Measurements from ENCODE around the gene NOL4L. TPM values are rescaled to one million over a fixed set of nuclear protein-coding genes. Genes with fewer than 3 reads are reported as not detected.

NOL4L gene
- polyA plus RNA-seq, 3 donors = 54.3 to 63.2 (median 61.8) TPM

- DNase-seq = no peak
Measured at GRCh38 chr20:32564440-32564839, 20.7 kb downstream of the NOL4L start.

DNA sequence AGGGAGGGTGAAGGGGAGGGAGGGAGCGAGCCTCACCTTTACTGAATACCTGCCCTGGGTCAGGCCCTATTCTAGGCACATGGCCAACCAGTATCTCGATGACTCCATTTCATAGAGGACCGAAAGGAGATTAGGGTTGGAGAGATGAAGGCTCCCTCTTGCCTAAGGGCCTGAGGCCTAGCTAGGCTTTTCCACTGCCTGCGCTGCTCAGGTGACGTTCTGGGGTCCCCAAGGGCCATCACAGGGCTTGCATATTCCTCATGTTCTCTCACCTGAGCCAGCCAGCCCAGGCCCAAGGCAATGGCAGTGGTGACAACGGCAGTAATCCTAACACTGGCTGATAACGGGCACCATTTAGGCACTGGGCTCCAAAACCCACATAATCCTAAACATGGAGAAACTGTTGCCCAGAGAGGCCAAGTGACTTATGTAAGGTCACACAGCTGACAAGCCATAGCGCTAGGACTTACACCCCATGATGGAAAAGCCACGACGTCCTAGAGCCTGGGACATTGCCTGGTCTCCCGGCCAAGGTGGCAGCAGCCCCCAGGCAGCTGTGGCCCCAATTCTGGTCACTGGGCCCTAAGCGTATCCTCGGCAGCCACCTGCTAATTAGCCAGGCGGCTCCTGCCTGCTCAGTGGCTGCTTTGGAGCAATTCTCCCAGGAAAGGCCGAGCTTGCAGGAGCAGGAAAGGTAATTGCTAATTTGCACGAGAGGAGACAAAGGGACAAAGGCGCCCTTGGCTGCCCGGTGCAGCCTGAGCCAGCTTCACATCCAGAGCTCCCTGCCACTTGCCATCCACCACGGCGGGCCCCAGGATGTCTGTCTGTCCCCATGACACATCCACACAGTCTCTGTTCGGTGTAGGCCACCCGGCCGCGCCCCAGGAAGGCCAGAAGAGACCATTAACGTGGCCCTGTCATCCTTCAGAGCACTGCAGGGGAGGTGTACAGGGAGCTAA lies 21.5 kb downstream of the NOL4L start:
- DNase-seq = no peak

DNA sequence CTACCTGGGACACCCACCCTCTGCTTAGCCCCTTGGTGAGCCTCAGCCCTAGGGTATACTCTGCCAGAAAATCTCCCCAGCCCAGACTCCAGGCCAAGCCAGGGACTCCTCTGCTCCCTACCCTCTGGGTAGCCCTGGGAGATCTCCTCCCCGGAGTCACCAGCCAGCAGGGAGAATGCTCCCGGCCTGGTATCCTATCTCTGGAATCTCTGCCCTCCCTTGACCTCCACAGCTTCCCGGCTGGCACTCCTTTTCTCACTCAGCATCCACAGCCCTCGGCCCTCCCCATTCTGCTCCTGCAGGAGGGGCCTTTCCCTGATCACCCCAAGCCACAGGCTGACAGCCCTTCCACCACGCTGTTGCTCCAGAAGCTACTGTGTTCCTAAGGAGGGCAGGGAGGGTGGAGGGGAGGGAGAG lies 22.6 kb downstream of the NOL4L start:
- no peak for DNase-seq

GRCh38 chr20:32560989-32561830 lies 23.9 kb downstream of the NOL4L start:
- DNase-seq = no peak

- no peak for DNase-seq
Measured at GRCh38 chr20:32560482-32560988, 24.6 kb downstream of the NOL4L start.

GRCh38 chr20:32559753-32560380 lies 25.3 kb downstream of the NOL4L start:
- DNase-seq = no peak

- DNase-seq = no peak
Measured at GRCh38 chr20:32559205-32559752, 25.9 kb downstream of the NOL4L start.

- no peak for DNase-seq
Measured at GRCh38 chr20:32558526-32558925, 26.6 kb downstream of the NOL4L start.

- no peak for DNase-seq
Measured at GRCh38 chr20:32557319-32557718, 27.8 kb downstream of the NOL4L start.

DNA sequence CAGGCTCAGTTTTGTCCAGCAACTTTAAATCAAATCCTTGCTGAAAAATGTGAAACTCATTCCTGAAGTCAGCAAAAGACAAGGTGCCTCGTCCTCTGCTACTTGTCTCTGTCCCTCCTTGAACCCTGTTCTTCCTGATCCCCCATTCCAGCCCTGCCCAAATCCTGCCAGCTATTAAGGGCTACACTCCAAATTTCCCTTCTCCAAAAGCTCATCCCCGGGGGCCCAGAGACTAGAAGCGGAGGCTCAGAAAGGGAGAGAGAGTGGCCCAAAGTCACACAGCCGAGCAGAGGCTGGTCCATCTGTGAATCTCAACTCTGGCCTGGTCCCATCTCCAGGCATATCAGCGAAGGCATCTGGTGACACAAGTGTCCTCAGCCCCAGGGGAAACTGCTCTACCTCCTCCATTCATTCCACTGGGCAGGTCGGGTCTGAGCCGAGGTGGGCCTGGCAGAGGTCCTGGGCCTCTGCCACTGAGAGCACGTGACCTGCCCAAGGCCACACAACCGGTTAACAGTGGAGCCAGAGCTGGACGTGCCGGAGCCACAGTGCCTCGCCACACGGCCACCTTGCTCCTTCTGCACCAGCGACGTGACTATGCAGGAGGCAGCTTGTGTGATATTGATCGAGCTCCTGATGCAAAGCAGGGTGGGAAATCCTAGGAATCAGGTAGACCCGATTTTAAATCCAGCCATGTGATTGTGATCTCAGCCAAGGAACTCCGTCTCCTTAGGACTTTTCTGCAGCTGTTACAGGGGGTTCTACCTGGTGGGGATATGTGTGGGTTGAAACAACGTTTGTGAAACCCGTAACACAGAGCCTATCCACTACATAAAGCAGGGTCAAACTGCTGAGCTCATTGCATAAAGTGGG lies 28.6 kb downstream of the NOL4L start:
- no peak for DNase-seq

GRCh38 chr20:32555584-32555983 lies 29.5 kb downstream of the NOL4L start:
- DNase-seq = no peak

DNA sequence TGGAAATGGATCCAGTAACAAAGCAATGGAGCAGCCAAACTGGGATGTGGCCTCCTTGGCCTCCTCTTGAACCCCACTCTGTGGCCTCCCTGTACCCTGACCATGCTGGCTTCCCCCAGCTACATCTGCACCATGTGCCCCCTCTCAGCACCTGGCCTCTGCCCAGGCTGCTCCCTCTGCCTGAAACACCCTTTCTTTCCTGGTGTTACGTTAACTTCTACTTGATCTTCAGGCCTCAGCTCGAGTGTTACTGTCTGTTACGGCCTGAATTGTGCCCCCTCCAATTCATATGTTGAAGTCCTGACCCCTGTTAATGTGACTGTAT lies 30.2 kb downstream of the NOL4L start:
- DNase-seq = no peak

GRCh38 chr20:32553618-32554017 lies 31.5 kb downstream of the NOL4L start:
- DNase-seq = no peak

DNA sequence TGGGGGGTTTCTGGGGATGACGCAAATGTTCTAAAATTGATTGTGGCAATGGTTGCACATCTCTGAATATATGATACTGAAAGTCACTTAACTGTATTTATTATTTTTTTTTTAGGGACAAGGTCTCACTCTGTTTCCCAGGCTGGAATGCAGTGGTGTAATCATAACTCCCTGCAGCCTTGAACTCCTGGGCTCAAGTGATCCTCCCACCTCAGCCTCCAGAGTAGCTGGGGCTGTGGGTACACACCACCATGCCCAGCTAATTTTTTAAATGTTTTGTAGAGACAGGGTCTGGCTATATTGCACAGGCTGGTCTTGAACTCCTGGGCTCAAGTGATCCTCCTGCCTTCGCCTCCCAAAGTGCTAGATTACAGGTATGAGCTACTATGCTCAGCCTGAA lies 33.4 kb downstream of the NOL4L start:
- no peak for DNase-seq

GRCh38 chr20:32549842-32550241 lies 35.3 kb downstream of the NOL4L start:
- DNase-seq = no peak

- no peak for DNase-seq
Measured at GRCh38 chr20:32547753-32548034, 37.4 kb downstream of the NOL4L start.

GRCh38 chr20:32546918-32547752 lies 38.0 kb downstream of the NOL4L start:
- no peak for DNase-seq

- no peak for DNase-seq
Measured at GRCh38 chr20:32544893-32545840, 40.0 kb downstream of the NOL4L start.

DNA sequence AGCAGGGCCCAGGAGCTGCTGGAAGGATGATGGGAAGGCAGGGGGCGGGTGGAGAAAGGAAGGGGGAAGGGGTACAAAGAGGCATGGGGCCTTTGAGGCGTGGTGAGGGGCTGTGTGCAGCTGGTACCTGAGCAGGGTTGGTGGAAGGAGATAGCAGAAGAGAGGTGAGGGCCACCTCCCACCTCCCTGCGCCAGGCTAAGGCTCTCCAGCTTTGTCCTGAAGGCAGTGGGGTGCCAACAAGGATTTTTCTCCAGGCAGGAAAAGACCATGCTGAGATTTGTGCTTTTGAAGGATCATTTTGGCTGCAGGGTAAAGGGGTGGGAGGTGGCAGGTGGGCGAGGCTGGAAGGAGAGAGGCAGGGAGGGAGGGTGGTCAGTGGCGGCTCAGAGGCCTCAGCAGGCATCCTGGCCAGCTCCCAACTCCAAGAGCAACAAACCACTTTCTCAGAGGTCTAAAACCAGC lies 40.8 kb downstream of the NOL4L start:
- DNase-seq = no peak

Data from renal pelvis (tissue), 4 donors.